ENCODE measurements around the gene CYP27B1.

The CYP27B1 gene, protein sequence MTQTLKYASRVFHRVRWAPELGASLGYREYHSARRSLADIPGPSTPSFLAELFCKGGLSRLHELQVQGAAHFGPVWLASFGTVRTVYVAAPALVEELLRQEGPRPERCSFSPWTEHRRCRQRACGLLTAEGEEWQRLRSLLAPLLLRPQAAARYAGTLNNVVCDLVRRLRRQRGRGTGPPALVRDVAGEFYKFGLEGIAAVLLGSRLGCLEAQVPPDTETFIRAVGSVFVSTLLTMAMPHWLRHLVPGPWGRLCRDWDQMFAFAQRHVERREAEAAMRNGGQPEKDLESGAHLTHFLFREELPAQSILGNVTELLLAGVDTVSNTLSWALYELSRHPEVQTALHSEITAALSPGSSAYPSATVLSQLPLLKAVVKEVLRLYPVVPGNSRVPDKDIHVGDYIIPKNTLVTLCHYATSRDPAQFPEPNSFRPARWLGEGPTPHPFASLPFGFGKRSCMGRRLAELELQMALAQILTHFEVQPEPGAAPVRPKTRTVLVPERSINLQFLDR

GRCh38 chr12:57766464-57767304 lies at the start of gene CYP27B1:
Gene CYP27B1 (minus strand): TSS chr12:57767078. CDS start chr12:57767041, 37 bp downstream.
- DNase-seq, result peak; percentile 52
- in situ Hi-C loops (cut with HindIII; ENCODE audit: low pct_ligation_motif_present, low pct_unique_long_range_greater_than_20kb, low sequenced_read_pairs), result no loop called here

- in situ Hi-C loops (cut with HindIII; ENCODE audit: low pct_ligation_motif_present, low pct_unique_long_range_greater_than_20kb, low sequenced_read_pairs), result no loop called here
- no peak for DNase-seq
Observed at GRCh38 chr12:57816001-57816854, 49.4 kb upstream of the CYP27B1 start.

GRCh38 chr12:57815177-57816000 lies 48.5 kb upstream of the CYP27B1 start:
- in situ Hi-C loops (cut with HindIII; ENCODE audit: low pct_ligation_motif_present, low pct_unique_long_range_greater_than_20kb, low sequenced_read_pairs), result no loop called here
- DNase-seq, result peak; percentile 19

DNA sequence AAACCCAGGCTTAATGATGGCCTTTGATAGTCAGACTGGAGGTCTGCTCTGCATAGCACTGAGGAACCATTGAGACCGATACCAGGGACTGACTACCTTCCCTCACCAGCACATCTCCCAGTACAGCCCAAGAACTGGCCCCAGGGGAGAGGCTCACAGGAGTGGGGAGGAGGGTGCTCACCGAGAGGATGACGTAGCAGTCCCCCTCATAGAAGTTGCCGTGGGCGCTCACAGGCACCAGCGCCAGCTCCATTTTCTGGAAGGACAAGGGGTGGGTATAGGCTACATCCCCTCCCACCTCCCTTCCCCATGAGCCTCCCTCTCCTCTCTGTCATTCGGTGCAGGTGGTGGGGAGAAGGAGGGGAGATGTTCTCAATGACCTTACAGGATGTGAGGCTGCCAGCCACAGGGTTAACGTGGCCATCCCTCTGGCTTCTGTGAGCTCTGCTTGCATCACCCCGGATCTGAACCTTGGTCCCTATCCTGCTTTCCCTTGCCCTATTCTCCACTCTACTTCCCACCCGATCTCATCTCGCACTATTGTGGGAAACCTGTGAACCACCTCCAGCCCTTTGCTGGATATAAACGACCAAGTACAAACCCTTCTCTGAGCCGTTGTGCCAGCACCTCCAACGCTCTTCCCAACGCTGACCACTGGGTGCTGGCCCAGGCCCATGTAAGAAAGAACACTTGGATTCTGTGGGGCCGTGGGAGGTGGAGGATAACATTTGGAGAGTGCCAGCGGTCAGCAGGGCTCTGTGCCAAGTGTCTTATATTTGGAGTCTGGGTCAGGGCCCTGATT lies 47.3 kb upstream of the CYP27B1 start:
- no peak for DNase-seq
- in situ Hi-C loops (cut with HindIII; ENCODE audit: low pct_ligation_motif_present, low pct_unique_long_range_greater_than_20kb, low sequenced_read_pairs), result no loop called here

DNA sequence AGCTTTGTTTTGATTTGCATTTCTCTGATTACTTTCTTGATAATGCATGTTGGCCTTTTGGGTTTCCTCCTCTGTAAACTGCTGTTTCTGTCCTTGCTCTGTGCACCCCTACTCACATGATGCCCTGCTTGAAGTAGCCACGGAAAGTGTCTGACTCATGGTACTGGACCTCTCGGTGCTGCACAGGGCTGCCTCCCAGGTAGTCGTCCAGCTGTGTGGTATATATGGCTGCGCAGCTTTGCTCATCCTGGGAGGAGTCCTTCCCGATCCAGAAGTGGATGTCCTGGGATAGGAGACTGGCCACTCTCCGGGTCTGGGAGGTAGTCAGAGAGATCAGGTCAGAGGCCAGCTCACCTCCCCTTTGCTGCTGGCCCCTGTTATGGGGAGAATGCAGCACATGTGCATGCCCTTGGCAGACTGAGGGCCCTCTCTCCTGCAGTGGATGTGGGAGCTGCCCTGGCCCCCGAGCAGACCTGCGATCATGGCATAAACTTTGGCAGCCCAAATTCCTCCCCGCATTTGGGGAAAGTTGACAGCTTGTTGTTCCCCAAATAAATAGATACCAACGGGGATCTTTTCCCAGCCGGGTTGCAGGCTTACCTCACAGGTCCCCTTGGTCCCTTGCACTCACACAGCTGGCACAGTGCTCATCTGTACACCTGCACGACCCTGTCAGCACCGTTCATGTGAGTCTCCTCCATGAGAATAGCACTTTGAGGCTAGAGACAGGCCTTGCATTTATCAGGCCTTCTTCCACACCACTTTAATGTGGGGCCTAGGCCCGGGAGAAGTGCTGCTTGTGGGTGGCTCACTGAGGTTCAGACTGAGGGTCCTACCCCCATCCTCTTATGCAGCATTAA lies 46.5 kb upstream of the CYP27B1 start:
- in situ Hi-C loops (cut with HindIII; ENCODE audit: low pct_ligation_motif_present, low pct_unique_long_range_greater_than_20kb, low sequenced_read_pairs), result no loop called here
- DNase-seq, result no peak

DNA sequence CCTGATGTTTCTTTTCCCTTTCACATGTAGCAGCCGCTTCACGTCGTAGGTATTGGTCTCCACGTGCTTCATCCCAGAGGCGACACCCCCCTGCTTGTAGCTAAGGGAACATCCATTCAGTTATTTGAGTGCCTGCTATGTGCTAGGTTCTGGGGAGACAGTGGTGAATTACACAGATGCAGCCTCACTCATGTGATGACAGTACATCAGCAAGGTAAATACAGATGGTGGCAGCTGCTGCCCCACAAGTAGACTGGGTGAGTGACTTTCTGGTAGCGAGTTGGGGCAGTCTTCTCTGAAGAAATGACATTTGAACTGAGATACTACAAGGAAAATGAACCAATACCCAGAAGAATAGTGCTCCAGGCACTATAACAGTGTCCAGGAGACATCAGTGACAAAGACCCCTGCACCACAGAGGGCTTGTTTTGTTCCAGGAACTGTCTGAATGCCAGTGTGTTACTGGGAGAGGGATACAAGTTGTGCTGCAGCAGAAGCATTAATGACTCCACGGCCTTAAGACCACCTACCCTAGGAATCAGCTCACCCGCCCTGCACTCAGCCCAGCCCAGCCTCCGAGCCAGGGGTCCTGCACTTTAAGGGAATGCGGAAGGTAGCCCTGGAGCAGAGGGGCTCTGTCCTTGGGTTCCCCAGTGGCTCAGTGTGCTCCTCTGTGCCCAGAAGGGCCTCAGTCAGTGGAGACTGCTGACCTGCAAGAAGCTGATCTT lies 44.3 kb upstream of the CYP27B1 start:
- in situ Hi-C loops (cut with HindIII; ENCODE audit: low pct_ligation_motif_present, low pct_unique_long_range_greater_than_20kb, low sequenced_read_pairs), result no loop called here
- DNase-seq, result no peak

- DNase-seq, result peak; percentile 51
- in situ Hi-C loops (cut with HindIII; ENCODE audit: low pct_ligation_motif_present, low pct_unique_long_range_greater_than_20kb, low sequenced_read_pairs), result no loop called here
Observed at GRCh38 chr12:57810450-57810849, 43.6 kb upstream of the CYP27B1 start.

GRCh38 chr12:57809425-57809824 lies 42.5 kb upstream of the CYP27B1 start:
- no peak for DNase-seq
- in situ Hi-C loops (cut with HindIII; ENCODE audit: low pct_ligation_motif_present, low pct_unique_long_range_greater_than_20kb, low sequenced_read_pairs), result no loop called here

GRCh38 chr12:57808351-57808750 lies 41.5 kb upstream of the CYP27B1 start:
- DNase-seq, result no peak
- in situ Hi-C loops (cut with HindIII; ENCODE audit: low pct_ligation_motif_present, low pct_unique_long_range_greater_than_20kb, low sequenced_read_pairs), result no loop called here

DNA sequence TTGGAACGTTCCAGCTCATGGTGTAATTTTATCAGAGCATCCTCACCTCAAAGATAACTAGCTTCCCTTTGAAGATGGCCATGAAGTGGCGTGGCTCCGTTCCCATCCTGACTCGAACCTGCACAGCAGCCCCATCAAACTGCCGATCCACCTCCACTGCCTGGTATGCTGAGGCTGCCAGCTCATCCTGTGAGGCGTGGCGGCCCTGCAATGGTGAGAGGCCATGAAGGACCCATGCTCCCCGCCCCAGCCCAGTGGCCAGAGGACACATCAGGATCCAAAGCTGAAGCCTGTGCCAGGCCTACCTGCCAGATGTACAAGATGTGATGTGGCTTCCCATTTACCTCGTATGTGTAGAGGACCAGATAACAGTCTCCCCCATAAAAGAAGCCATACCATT lies 40.4 kb upstream of the CYP27B1 start:
- DNase-seq, result no peak
- in situ Hi-C loops (cut with HindIII; ENCODE audit: low pct_ligation_motif_present, low pct_unique_long_range_greater_than_20kb, low sequenced_read_pairs), result no loop called here

GRCh38 chr12:57806677-57807076 lies 39.8 kb upstream of the CYP27B1 start:
- no peak for DNase-seq
- in situ Hi-C loops (cut with HindIII; ENCODE audit: low pct_ligation_motif_present, low pct_unique_long_range_greater_than_20kb, low sequenced_read_pairs), result no loop called here

DNA sequence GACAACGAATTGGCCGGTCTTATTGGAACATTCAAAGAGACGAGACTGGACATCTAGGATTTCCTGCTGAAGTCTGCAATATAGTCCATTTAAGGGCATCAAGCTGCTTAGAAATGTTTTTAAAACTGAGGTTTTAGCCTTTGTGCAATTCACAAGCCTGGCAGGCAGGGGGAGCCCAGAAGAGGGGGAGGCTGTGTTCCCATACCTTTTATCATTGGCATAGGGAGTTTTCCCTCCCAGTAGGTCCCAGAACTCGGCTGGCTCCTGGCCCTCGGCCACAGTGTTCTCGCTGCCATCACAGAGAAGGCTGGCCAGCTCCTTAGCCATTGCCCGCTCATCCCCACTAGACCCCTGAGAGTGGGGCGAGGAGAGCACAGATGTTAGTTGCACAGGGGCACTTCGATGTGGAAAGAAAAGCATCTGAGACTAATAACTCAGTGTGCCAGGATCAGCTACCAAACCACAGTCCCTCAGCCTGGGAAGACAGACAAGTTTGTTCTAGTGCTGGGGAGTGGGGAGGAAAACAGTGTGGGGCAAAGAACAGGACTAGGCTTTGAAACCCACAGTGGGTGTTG lies 36.5 kb upstream of the CYP27B1 start:
- peak; percentile 66 for DNase-seq

DNA sequence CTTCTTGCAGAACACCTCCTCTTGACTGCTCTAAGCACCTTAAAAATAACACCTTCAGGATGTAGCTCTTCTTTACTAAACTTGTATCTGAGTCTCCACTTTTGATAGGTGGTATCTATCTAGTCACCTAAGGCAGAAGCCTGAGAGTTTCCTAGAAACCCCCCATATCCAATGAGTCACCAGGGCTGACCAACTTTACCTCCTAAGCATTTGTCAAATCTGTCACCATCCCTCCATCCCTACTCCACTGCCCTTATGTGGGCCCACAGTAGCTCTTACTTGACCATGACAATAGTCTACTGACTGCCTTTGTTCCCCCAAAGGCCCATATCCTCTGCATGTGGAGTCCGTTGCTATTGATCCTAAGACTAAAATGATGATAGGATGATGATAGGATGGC lies 35.7 kb upstream of the CYP27B1 start:
- no peak for DNase-seq
- in situ Hi-C loops (cut with HindIII; ENCODE audit: low pct_ligation_motif_present, low pct_unique_long_range_greater_than_20kb, low sequenced_read_pairs), result no loop called here

More for the DNA sequence above, 36.5 kb upstream of the CYP27B1 start:
- in situ Hi-C loops (cut with HindIII; ENCODE audit: low pct_ligation_motif_present, low pct_unique_long_range_greater_than_20kb, low sequenced_read_pairs), result no loop called here

GRCh38 chr12:57800965-57801364 lies 34.1 kb upstream of the CYP27B1 start:
- in situ Hi-C loops (cut with HindIII; ENCODE audit: low pct_ligation_motif_present, low pct_unique_long_range_greater_than_20kb, low sequenced_read_pairs), result no loop called here

GRCh38 chr12:57797933-57798332 lies 31.1 kb upstream of the CYP27B1 start:
- in situ Hi-C loops (cut with HindIII; ENCODE audit: low pct_ligation_motif_present, low pct_unique_long_range_greater_than_20kb, low sequenced_read_pairs), result no loop called here
- DNase-seq, result no peak

More at GRCh38 chr12:57800965-57801364, 34.1 kb upstream of the CYP27B1 start:
- DNase-seq, result no peak
